SK-N-SH (cell line): ENCODE data around the gene RGR. TPM values are rescaled to one million over a fixed set of nuclear protein-coding genes. Genes with fewer than 3 reads are reported as not detected.

Experiments used
- CTCF ChIA-PET: fragments of 300-600, 350-600 bp; formaldehyde crosslinking; extraction: SDS; loops from one replicate; lab custom pipeline; 2021; lab: Yijun Ruan, JAX
- POLR2A ChIA-PET: fragments of 350-600 bp; sonication (Branson Sonifier 250); formaldehyde crosslinking; extraction: SDS; loops from one replicate; lab custom pipeline; 2020; ENCODE audit warnings: antibody characterized with exemption, inconsistent platforms; lab: Yijun Ruan, JAX
- DNase-seq: peaks from one replicate; pipeline ENCODE4 v3.0.0; 2012
- H2AFZ ChIP-seq: fragments of 200-600 bp; sonication (generic); 2 replicates; pipeline ENCODE4 v1.8.1; 2016; ENCODE audit warnings: antibody characterized with exemption, mild to moderate bottlenecking, low read depth
- H3F3A ChIP-seq: fragments of 200-600 bp; sonication (generic); replicated peaks from 2 replicates; pipeline ENCODE3; 2016; ENCODE audit warnings: antibody characterized with exemption, mild to moderate bottlenecking; ENCODE audit not compliant: insufficient read depth
- H3K27ac ChIP-seq, 2 experiments: fragments of 200-500 bp in 1 of 2; fragments of 200-600 bp in 1 of 2; sonication (Bioruptor generic) in 1 of 2; sonication (generic), shearing (Covaris generic) in 1 of 2; 2 replicates each; pipeline versions ENCODE4 v1.5.1 to v1.6.1; 2014 to 2016; ENCODE audit warnings: low read depth in 2 of 2, inconsistent platforms in 1 of 2, low read length in 1 of 2, mild to moderate bottlenecking in 1 of 2, mixed read lengths in 1 of 2
- H3K27me3 ChIP-seq: fragments of 200-600 bp; sonication (generic), shearing (Covaris generic); 2 replicates; pipeline ENCODE4 v1.6.1; 2016; ENCODE audit warnings: mixed run types; ENCODE audit not compliant: insufficient read depth
- H3K36me3 ChIP-seq, 2 experiments: fragments of 200-500 bp in 1 of 2; fragments of 200-600 bp in 1 of 2; sonication (Bioruptor generic) in 1 of 2; sonication (generic) in 1 of 2; replicated peaks in 1 of 2; 2 replicates each; pipeline versions ENCODE3 to v1.5.1; 2014 to 2016; ENCODE audit warnings: low read length in 1 of 2, mild to moderate bottlenecking in 1 of 2; ENCODE audit not compliant: insufficient read depth in 2 of 2, control insufficient read depth in 1 of 2
- H3K4me1 ChIP-seq, 2 experiments: fragments of 200-500 bp in 1 of 2; fragments of 200-600 bp in 1 of 2; sonication (Bioruptor generic) in 1 of 2; sonication (generic), shearing (Covaris generic) in 1 of 2; 2 replicates each; pipeline versions ENCODE4 v1.5.1 to v1.6.1; 2014 to 2016; ENCODE audit warnings: low read depth in 1 of 2, low read length in 1 of 2, mixed run types in 1 of 2; ENCODE audit not compliant: insufficient read depth in 2 of 2, control insufficient read depth in 1 of 2
- H3K4me2 ChIP-seq: fragments of 200-600 bp; sonication (generic), shearing (Covaris generic); 2 replicates; pipeline ENCODE4 v1.6.1; 2017; ENCODE audit warnings: mixed run types
- H3K4me3 ChIP-seq, 2 experiments: fragments of 200-500 bp in 1 of 2; fragments of 200-600 bp in 1 of 2; sonication (Bioruptor generic) in 1 of 2; sonication (generic), shearing (Covaris generic) in 1 of 2; 2 replicates each; pipeline versions ENCODE4 v1.5.1 to v1.8.1; 2014 to 2016; ENCODE audit warnings: low read depth in 2 of 2, inconsistent platforms in 1 of 2, low read length in 1 of 2, mild to moderate bottlenecking in 1 of 2, mixed read lengths in 1 of 2, moderate library complexity in 1 of 2
- H3K79me2 ChIP-seq: fragments of 200-600 bp; sonication (generic); 2 replicates; pipeline ENCODE4 v1.8.1; 2017; ENCODE audit warnings: mild to moderate bottlenecking; ENCODE audit not compliant: insufficient read depth
- H3K9ac ChIP-seq: fragments of 200-600 bp; sonication (generic); 2 replicates; pipeline ENCODE4 v1.6.1; 2017; ENCODE audit warnings: mixed run types
- H3K9me2 ChIP-seq: fragments of 200-600 bp; sonication (generic); 2 replicates; pipeline ENCODE4 v1.6.1; 2017; ENCODE audit warnings: mixed run types
- H3K9me3 ChIP-seq: fragments of 200-600 bp; sonication (generic); 2 replicates; pipeline ENCODE4 v1.6.1; 2017; ENCODE audit warnings: mixed run types, mild to moderate bottlenecking, moderate library complexity
- H4K20me1 ChIP-seq: fragments of 200-600 bp; sonication (generic); 2 replicates; pipeline ENCODE4 v1.6.1; 2017; ENCODE audit warnings: mild to moderate bottlenecking, mixed run types; ENCODE audit not compliant: insufficient read depth
- ELF1 ChIP-seq: IDR thresholded peaks from 2 replicates; pipeline ENCODE4 v1.4.0; 2012
- EP300 ChIP-seq, 2 experiments: IDR thresholded peaks; 2 replicates each; pipeline versions ENCODE4 v1.4.0 to v1.6.1; 2012; ENCODE audit warnings: borderline replicate concordance in 1 of 2, low read depth in 1 of 2, low read length in 1 of 2
- EZH2phosphoT487 ChIP-seq: fragments of 200-600 bp; sonication (generic); IDR thresholded peaks from 2 replicates; pipeline ENCODE4 v1.6.1; 2017; ENCODE audit warnings: low read depth, mixed run types, mild to moderate bottlenecking, antibody characterized with exemption, moderate library complexity, borderline replicate concordance
- FOXJ3 ChIP-seq: sonication (generic); formaldehyde crosslinking; IDR thresholded peaks from 2 replicates; pipeline ENCODE4 v1.5.1; 2020; ENCODE audit warnings: mild to moderate bottlenecking, missing genetic modification reagents
- FOXM1 ChIP-seq: IDR thresholded peaks from 2 replicates; pipeline ENCODE4 v1.4.0; 2012; ENCODE audit warnings: low read depth, mild to moderate bottlenecking
- GABPA ChIP-seq: IDR thresholded peaks from 2 replicates; pipeline ENCODE4 v1.4.0; 2012; ENCODE audit warnings: low read depth, mild to moderate bottlenecking
- GATA2 ChIP-seq: sonication (generic); formaldehyde crosslinking; IDR thresholded peaks from 2 replicates; pipeline ENCODE4 v1.5.0; 2020; ENCODE audit warnings: mild to moderate bottlenecking, missing genetic modification reagents
- IRF3 ChIP-seq: fragments of 150-350 bp; IDR thresholded peaks from 2 replicates; pipeline ENCODE4 v1.6.1; 2016; ENCODE audit warnings: mild to moderate bottlenecking, low read depth, low read length
- JUND ChIP-seq: IDR thresholded peaks from 2 replicates; pipeline ENCODE4 v1.4.0; 2012
- MEF2A ChIP-seq: IDR thresholded peaks from 2 replicates; pipeline ENCODE4 v1.4.0; 2012; ENCODE audit warnings: low read depth, borderline replicate concordance
- MXI1 ChIP-seq: IDR thresholded peaks from 2 replicates; pipeline ENCODE4 v1.6.1; 2012; ENCODE audit warnings: mild to moderate bottlenecking, low read depth, low read length, improper control_type of control experiment
- NFIC ChIP-seq: IDR thresholded peaks from 2 replicates; pipeline ENCODE4 v1.4.0; 2012; ENCODE audit warnings: borderline replicate concordance
- RAD21 ChIP-seq: IDR thresholded peaks from 2 replicates; pipeline ENCODE4 v1.6.1; 2012; ENCODE audit warnings: mild to moderate bottlenecking, low read length
- RCOR1 ChIP-seq: fragments of 150-350 bp; IDR thresholded peaks from 2 replicates; pipeline ENCODE4 v1.6.1; 2017; ENCODE audit warnings: antibody characterized with exemption, low read length
- RFX5 ChIP-seq: IDR thresholded peaks from 2 replicates; pipeline ENCODE4 v1.6.1; 2012; ENCODE audit warnings: mild to moderate bottlenecking, improper control_type of control experiment, low read length
- RXRA ChIP-seq: IDR thresholded peaks from 2 replicates; pipeline ENCODE4 v1.4.0; 2012; ENCODE audit warnings: low read depth, mild to moderate bottlenecking, borderline replicate concordance
- SIN3A ChIP-seq: IDR thresholded peaks from 2 replicates; pipeline ENCODE4 v1.6.1; 2012; ENCODE audit warnings: low read depth, mild to moderate bottlenecking, low read length, moderate library complexity, borderline replicate concordance
- TAF1 ChIP-seq: IDR thresholded peaks from 2 replicates; pipeline ENCODE4 v1.6.1; 2012; ENCODE audit warnings: low read depth, mild to moderate bottlenecking, low read length, moderate library complexity, borderline replicate concordance
- TCF12 ChIP-seq: IDR thresholded peaks from 2 replicates; pipeline ENCODE4 v1.4.0; 2012
- TEAD4 ChIP-seq: IDR thresholded peaks from 2 replicates; pipeline ENCODE4 v1.4.0; 2012; ENCODE audit warnings: mild to moderate bottlenecking, borderline replicate concordance; ENCODE audit not compliant: insufficient read depth
- USF2 ChIP-seq: fragments of 150-350 bp; IDR thresholded peaks from 2 replicates; pipeline ENCODE4 v1.6.1; 2017; ENCODE audit warnings: antibody characterized with exemption, low read length, low read depth, borderline replicate concordance
- YY1 ChIP-seq: IDR thresholded peaks from 2 replicates; pipeline ENCODE4 v1.4.0; 2012; ENCODE audit warnings: low read depth, mild to moderate bottlenecking
- whole genome bisulfite sequencing: methylation state at CpG from one replicate; pipeline ENCODE4 v1.1.6; 2017; ENCODE audit warnings: low lambda C conversion rate; 5-methylcytosine and 5-hydroxymethylcytosine counted together
- polyA plus RNA-seq, 3 experiments: library from polyadenylated mRNA; depleted of rRNA; stranded (reverse); fragments of >200 nt; gene quantifications; 2 replicates each; pipeline ENCODE4 v1.2.3, GENCODE V29; 2012
- TF ChIP-seq, protein P1 (sequence below): IDR thresholded peaks from 2 replicates; pipeline ENCODE4; 2012

Gene RGR
- polyA plus RNA-seq, 1 of the 3 experiments (the other 2 are of a cell fraction) = not detected

DNA sequence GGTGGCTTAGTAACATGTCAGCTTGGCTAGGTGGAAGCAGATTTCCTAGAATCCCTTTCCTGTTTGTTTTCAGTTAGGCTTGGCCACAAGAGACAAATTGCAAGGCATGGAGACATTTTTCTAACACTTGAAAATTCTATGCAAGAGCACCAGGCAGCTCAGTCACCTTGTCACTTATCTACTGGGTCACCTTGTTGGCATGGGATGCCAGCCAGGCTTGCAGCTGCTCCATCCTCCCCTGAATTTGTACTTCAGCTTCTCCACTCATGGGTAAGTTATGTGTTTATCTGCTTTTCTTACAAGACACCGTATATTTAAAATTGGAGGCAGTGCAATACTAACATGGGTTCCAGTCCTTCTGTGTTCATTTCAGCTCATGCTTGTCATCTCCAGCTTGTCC, 43.3 kb downstream of the RGR start:
- no peaks in the 10 kb centered on the region; a peak in 1 of 4 replicates for H3K4me1 ChIP-seq
- CTCF ChIA-PET = interaction anchor here (1.2 to 1.4 kb wide), 2 partner anchors 10 to 249 kb away, joined by 3 to 4 read pairs; no protein-coding TSS in a partner anchor

DNA sequence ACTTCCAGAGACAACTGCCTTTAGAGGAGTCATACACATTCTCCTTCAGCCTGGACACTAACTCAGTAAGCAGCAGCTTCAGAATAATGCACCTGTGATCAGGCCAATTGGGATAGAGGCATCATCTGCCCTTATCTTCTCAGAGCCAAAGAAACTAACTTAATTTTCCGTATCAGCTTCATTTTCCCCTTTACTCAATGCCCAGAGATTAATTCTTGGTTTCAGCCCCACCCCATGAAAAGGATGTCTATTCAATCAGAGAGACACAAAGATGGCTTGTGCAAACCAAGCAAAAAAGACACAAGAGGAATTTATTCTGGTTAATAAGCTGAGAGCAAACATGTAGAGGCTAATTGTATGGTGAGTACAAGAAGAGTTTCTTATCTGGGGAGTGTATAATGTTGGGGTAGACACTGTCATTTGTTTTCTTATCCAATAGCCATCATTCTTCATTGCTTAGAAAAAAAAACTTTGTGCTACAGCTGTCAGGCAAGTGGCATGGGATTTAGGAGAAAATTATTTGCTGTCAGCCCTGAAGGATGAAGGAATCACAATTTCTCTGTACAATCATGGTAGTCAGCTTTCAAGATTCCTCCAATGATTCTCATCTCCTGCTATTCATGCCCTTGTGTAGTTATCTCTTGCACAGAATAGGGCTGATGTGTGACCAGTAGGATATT, 44.8 kb downstream of the RGR start:
- WGBS = 4% methylated on average over 1 of the region's 1 CpG
- Histone ChIP-seq H4K20me1 (no peaks in the 10 kb centered on the region), H3K9ac (no peak overlapping the region), H3K79me2 (no peaks in the 10 kb centered on the region), H3K27ac (no peak overlapping the region), H3F3A (no peaks in the 10 kb centered on the region), H2AFZ (no peak overlapping the region), H3K9me2 (no peaks in the 10 kb centered on the region), H3K4me2 (no peak overlapping the region), H3K9me3 (no peaks in the 10 kb centered on the region), H3K36me3 (no peaks in the 10 kb centered on the region), H3K4me1 (peaks cover 0 to 7% of the 10 kb centered on the region in 2 experiments; a peak in 2 of 4 replicates), H3K27me3 (no peaks in the 10 kb centered on the region; the same call in 1 of the 2 replicates), H3K4me3 (no peak overlapping the region)
- no peak for DNase-seq
- no peak for TF ChIP-seq ELF1
- no peak for TF ChIP-seq EP300 (IDR thresholded peaks at IDR 0.05; ENCODE audit: borderline replicate concordance in 1 of 2, low read depth in 1 of 2, low read length in 1 of 2)
- TF ChIP-seq MEF2A = no peak
- no peak for TF ChIP-seq RAD21
- TF ChIP-seq TEAD4 = no peak
- no peak for TF ChIP-seq GABPA
- TF ChIP-seq SIN3A = no peak
- TF ChIP-seq FOXJ3 = no peak
- TF ChIP-seq MXI1 = no peak
- TF ChIP-seq TAF1 = no peak
- no peak for TF ChIP-seq IRF3
- TF ChIP-seq RFX5 = no peak
- no peak for TF ChIP-seq RXRA
- TF ChIP-seq FOXM1 = no peak
- no peak for TF ChIP-seq EZH2phosphoT487
- TF ChIP-seq TCF12 = no peak
- ChIA-PET CTCF (interaction anchor here (0.7 to 1.9 kb wide), 5 partner anchors 22 to 248 kb away, joined by 3 to 7 read pairs (median 5); no protein-coding TSS in a partner anchor), POLR2A (no interaction called here)

More for the DNA sequence above, 43.3 kb downstream of the RGR start:
- no peak for DNase-seq
- WGBS = 78% methylated on average over 1 of the region's 1 CpG
- TF ChIP-seq SIN3A (no peak), GABPA (no peak), NFIC (no peak), GATA2 (no peak), JUND (no peak), RCOR1 (no peak), RXRA (no peak), YY1 (no peak), TCF12 (no peak), RFX5 (no peak), RAD21 (no peak), USF2 (no peak), FOXJ3 (no peak)
- TF ChIP-seq, protein P1, sequence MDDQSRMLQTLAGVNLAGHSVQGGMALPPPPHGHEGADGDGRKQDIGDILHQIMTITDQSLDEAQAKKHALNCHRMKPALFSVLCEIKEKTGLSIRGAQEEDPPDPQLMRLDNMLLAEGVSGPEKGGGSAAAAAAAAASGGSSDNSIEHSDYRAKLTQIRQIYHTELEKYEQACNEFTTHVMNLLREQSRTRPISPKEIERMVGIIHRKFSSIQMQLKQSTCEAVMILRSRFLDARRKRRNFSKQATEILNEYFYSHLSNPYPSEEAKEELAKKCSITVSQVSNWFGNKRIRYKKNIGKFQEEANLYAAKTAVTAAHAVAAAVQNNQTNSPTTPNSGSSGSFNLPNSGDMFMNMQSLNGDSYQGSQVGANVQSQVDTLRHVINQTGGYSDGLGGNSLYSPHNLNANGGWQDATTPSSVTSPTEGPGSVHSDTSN = no peak
- no peak overlapping the region for H3K27ac ChIP-seq
- POLR2A ChIA-PET = no interaction called here
- H3K4me2 ChIP-seq = no peak overlapping the region
- no peaks in the 10 kb centered on the region for H3F3A ChIP-seq
- no peak overlapping the region for H2AFZ ChIP-seq
- no peaks in the 10 kb centered on the region for H3K36me3 ChIP-seq
- H4K20me1 ChIP-seq = no peaks in the 10 kb centered on the region
- no peaks in the 10 kb centered on the region for H3K79me2 ChIP-seq
- no peak overlapping the region for H3K4me3 ChIP-seq
- no peaks in the 10 kb centered on the region for H3K9me3 ChIP-seq
- no peaks in the 10 kb centered on the region; the same call in 1 of the 2 replicates for H3K27me3 ChIP-seq
- no peaks in the 10 kb centered on the region for H3K9me2 ChIP-seq
- H3K9ac ChIP-seq = no peak overlapping the region
